GM12878 (cell line): ENCODE results near the gene AZU1. TPM values are rescaled to one million over a fixed set of nuclear protein-coding genes. Genes with fewer than 3 reads are reported as not detected.

ENCODE experiments used
- ATAC-seq: fragments of 200-7000 bp; cut with Tn5 transposase; 3 replicates; pipeline ENCODE4 v1.9.1; 2020; ENCODE audit warnings: mild to moderate bottlenecking, moderate library complexity
- BruUV-seq: library from RNA; stranded (reverse); fragments of 400-500 nt; replicated peaks from 2 replicates; lab custom pipeline; 2021; lab: Mats Ljungman, UMichigan
- CTCF ChIA-PET: fragments of 300-600 bp; sonication (Branson Sonifier 250); formaldehyde crosslinking; extraction: SDS; loops from one replicate; lab custom pipeline; 2021; ENCODE audit warnings: inconsistent platforms; lab: Yijun Ruan, JAX
- POLR2A ChIA-PET: fragments of 350-600 bp; formaldehyde crosslinking; extraction: SDS; loops from one replicate; lab custom pipeline; 2021; ENCODE audit warnings: inconsistent platforms; lab: Charles Lee
- RAD21 ChIA-PET: fragments of 300-600 bp; sonication (Branson Sonifier 250); formaldehyde crosslinking; loops from one replicate; lab custom pipeline; 2023; ENCODE audit warnings: antibody characterized with exemption; ENCODE audit not compliant: unreplicated experiment; lab: Charles Lee
- SMC1A ChIA-PET: fragments of 300-600 bp; sonication (Branson Sonifier 250); formaldehyde crosslinking; loops from one replicate; lab custom pipeline; 2023; ENCODE audit not compliant: unreplicated experiment, uncharacterized antibody; lab: Charles Lee
- DNase-seq: peaks from one replicate; pipeline ENCODE4 v3.0.0-alpha.2; 2011; ENCODE audit warnings: low read depth, low spot score
- FAIRE-seq: peaks from 3 replicates; lab custom pipeline; 2011; peaks lifted over from hg19 to GRCh38; lab: Jason Lieb, UNC
- H2AFZ ChIP-seq: 2 replicates; pipeline ENCODE4 v1.6.0; 2011; ENCODE audit warnings: low read depth, low read length, control low read depth; ENCODE audit not compliant: control insufficient read depth
- H3K27ac ChIP-seq: 2 replicates; pipeline ENCODE4 v1.5.1; 2011; ENCODE audit warnings: control low read depth; ENCODE audit not compliant: control insufficient read depth, insufficient read depth
- H3K27me3 ChIP-seq, 2 experiments: replicated peaks in 1 of 2; 2 replicates each; pipeline versions ENCODE4 v1.6.0 to v1.6.1; 2011; ENCODE audit warnings: low read length in 1 of 2; ENCODE audit not compliant: control insufficient read depth in 2 of 2, insufficient read depth in 2 of 2
- H3K36me3 ChIP-seq, 2 experiments: 2 replicates each; pipeline ENCODE4 v1.5.1; 2011; ENCODE audit warnings: low read length in 1 of 2; ENCODE audit not compliant: control insufficient read depth in 2 of 2, insufficient read depth in 2 of 2
- H3K4me1 ChIP-seq: 2 replicates; pipeline ENCODE4 v1.6.1; 2011; ENCODE audit warnings: mild to moderate bottlenecking, low read length, moderate library complexity, mixed read lengths; ENCODE audit not compliant: control insufficient read depth, insufficient read depth
- H3K4me2 ChIP-seq: 2 replicates; pipeline ENCODE4 v1.6.0; 2011; ENCODE audit warnings: control low read depth; ENCODE audit not compliant: control insufficient read depth, insufficient read depth
- H3K4me3 ChIP-seq: fragments of 200-600 bp; sonication (generic); 2 replicates; pipeline ENCODE4 v1.5.1; 2016
- H3K79me2 ChIP-seq: 2 replicates; pipeline ENCODE4 v1.6.0; 2011; ENCODE audit warnings: low read length; ENCODE audit not compliant: control insufficient read depth, insufficient read depth
- H3K9ac ChIP-seq: 2 replicates; pipeline ENCODE4 v1.8.0; 2011; ENCODE audit warnings: low read length, control low read depth, mixed read lengths; ENCODE audit not compliant: control insufficient read depth, insufficient read depth
- H3K9me3 ChIP-seq: replicated peaks from 3 replicates; pipeline ENCODE4 v1.5.1; 2011; ENCODE audit warnings: mild to moderate bottlenecking, low read length; ENCODE audit not compliant: control insufficient read depth, insufficient read depth
- H4K20me1 ChIP-seq: 2 replicates; pipeline ENCODE4 v1.6.0; 2011; ENCODE audit not compliant: control insufficient read depth, insufficient read depth
- POLR2AphosphoS5 ChIP-seq: IDR thresholded peaks from 2 replicates; pipeline ENCODE4 v1.6.1; 2011; ENCODE audit warnings: mild to moderate bottlenecking, low read length, inconsistent platforms
- WGBS: methylation state at CpG from one replicate; pipeline ENCODE4 v1.1.6; 2016; ENCODE audit warnings: low lambda C conversion rate; ENCODE audit not compliant: insufficient replicate concordance, insufficient coverage; ENCODE audit errors: missing lambda C conversion rate; 5-methylcytosine and 5-hydroxymethylcytosine counted together
- in situ Hi-C: fragments of 300-500 bp; cut with MboI; formaldehyde crosslinking; loops from 9 replicates; pipeline ENCODE4 v1.14.3; 2018; ENCODE audit warnings: mixed read lengths
- intact Hi-C: fragments of 100-400 bp; cut with micrococcal nuclease; formaldehyde crosslinking; loops from one replicate; pipeline ENCODE4 v1.14.2; 2022; ENCODE audit not compliant: unreplicated experiment
- polyA plus RNA-seq, 11 experiments: library from polyadenylated mRNA; depleted of rRNA in 4 of 11; unstranded in 6 of 11; stranded (reverse) in 5 of 11; fragments of >200 nt; fragmentation: Nextera tagmentation in 4 of 11; fragmentation: Illumina TruSeq in 1 of 11; extraction: Ambion mirVana in 4 of 11; extraction: Trizol in 1 of 11; gene quantifications; 1 replicate in 1 of 11; 2 replicates in 10 of 11; pipeline versions ENCODE4 v1.2.1 to v1.2.3, GENCODE V29; 2011 to 2016; ENCODE audit warnings: inconsistent platforms in 2 of 11, missing spikeins in 2 of 11, low read depth in 1 of 11
- total RNA-seq, 4 experiments: library from RNA; depleted of rRNA in 3 of 4; stranded (reverse); fragments of >200 nt in 3 of 4; fragmentation: Illumina TruSeq in 1 of 4; extraction: Trizol in 1 of 4; gene quantifications; 2 replicates each; pipeline versions ENCODE4 v1.2.1 to v1.2.3, GENCODE V29; 2013 to 2021
- TF ChIP-seq, protein P1 (sequence below): fragments of 450-650 bp; IDR thresholded peaks from 2 replicates; pipeline ENCODE4 v1.6.1; 2017; ENCODE audit warnings: mild to moderate bottlenecking, moderate library complexity

The AZU1 gene
- total and polyA plus RNA-seq, 10 of the 15 experiments (the other 5 are each of a cell fraction or from before 2014, with no cell fraction given): not detected

DNA sequence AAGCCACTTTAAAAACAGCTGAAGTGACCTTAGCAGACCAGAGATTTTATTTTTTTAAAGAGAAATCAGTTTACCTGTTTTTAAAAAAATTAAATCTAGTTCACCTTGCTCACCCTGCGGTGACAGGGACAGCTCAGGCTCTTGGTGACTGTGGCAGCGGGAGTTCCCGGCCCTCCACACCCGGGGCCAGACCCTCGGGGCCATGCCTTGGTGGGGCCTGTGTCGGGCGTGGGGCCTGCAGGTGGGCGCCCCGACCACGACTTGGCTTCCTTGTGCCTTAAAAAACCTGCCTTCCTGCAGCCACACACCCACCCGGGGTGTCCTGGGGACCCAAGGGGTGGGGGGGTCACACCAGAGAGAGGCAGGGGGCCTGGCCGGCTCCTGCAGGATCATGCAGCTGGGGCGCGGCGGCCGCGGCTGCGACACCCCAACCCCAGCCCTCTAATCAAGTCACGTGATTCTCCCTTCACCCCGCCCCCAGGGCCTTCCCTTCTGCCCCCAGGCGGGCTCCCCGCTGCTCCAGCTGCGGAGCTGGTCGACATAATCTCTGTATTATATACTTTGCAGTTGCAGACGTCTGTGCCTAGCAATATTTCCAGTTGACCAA lies 16.7 kb upstream of the AZU1 start:
- WGBS: 86% methylated on average over 24 of the region's 25 CpGs
- ChIA-PET CTCF (no interaction called here), SMC1A (no interaction called here), POLR2A (no interaction called here), RAD21 (no interaction called here)
- H3K9ac ChIP-seq: no peak overlapping the region
- H2AFZ ChIP-seq: no peak overlapping the region
- in situ Hi-C loops (no loop called here), intact Hi-C loops (no loop called here)
- no peak overlapping the region for H3K4me3 ChIP-seq
- FAIRE-seq: no peak
- no peak for DNase-seq
- no peak for ATAC-seq
- no peak overlapping the region for H3K4me2 ChIP-seq
- no peaks in the 10 kb centered on the region; the same call in 1 of the 2 replicates for H4K20me1 ChIP-seq
- H3K79me2 ChIP-seq: peaks cover 1% of the 10 kb centered on the region; the same call in 1 of the 2 replicates
- peaks cover 33 to 36% of the 10 kb centered on the region in 2 experiments; a peak in 3 of 4 replicates for H3K36me3 ChIP-seq
- TF ChIP-seq POLR2AphosphoS5: 0 out of 2 replicates have a peak, but pooled peaks have one; percentile 0
- TF ChIP-seq, protein P1, sequence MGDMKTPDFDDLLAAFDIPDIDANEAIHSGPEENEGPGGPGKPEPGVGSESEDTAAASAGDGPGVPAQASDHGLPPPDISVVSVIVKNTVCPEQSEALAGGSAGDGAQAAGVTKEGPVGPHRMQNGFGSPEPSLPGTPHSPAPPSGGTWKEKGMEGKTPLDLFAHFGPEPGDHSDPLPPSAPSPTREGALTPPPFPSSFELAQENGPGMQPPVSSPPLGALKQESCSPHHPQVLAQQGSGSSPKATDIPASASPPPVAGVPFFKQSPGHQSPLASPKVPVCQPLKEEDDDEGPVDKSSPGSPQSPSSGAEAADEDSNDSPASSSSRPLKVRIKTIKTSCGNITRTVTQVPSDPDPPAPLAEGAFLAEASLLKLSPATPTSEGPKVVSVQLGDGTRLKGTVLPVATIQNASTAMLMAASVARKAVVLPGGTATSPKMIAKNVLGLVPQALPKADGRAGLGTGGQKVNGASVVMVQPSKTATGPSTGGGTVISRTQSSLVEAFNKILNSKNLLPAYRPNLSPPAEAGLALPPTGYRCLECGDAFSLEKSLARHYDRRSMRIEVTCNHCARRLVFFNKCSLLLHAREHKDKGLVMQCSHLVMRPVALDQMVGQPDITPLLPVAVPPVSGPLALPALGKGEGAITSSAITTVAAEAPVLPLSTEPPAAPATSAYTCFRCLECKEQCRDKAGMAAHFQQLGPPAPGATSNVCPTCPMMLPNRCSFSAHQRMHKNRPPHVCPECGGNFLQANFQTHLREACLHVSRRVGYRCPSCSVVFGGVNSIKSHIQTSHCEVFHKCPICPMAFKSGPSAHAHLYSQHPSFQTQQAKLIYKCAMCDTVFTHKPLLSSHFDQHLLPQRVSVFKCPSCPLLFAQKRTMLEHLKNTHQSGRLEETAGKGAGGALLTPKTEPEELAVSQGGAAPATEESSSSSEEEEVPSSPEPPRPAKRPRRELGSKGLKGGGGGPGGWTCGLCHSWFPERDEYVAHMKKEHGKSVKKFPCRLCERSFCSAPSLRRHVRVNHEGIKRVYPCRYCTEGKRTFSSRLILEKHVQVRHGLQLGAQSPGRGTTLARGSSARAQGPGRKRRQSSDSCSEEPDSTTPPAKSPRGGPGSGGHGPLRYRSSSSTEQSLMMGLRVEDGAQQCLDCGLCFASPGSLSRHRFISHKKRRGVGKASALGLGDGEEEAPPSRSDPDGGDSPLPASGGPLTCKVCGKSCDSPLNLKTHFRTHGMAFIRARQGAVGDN: no peak
- H3K9me3 ChIP-seq: no peaks in the 10 kb centered on the region; the same call in 2 of the 3 replicates
- BruUV-seq: no TSS peak
- no peaks in the 10 kb centered on the region for H3K27me3 ChIP-seq
- no peak overlapping the region for H3K27ac ChIP-seq
- H3K4me1 ChIP-seq: no peaks in the 10 kb centered on the region
